GM06990 (cell line): ENCODE measurements around the gene STAT3.

ENCODE experiments used
- DNase-seq: peaks from one replicate; pipeline ENCODE4 v3.0.0-alpha.2; 2011; ENCODE audit not compliant: insufficient read length; ENCODE audit errors: extremely low read depth
- H3K27me3 ChIP-seq: replicated peaks from 2 replicates; pipeline ENCODE4 v1.6.0; 2011; ENCODE audit warnings: low read length; ENCODE audit not compliant: control insufficient read depth, insufficient read depth
- H3K36me3 ChIP-seq: 2 replicates; pipeline ENCODE4 v1.5.1; 2011; ENCODE audit warnings: low read length; ENCODE audit not compliant: control insufficient read depth, insufficient read depth
- H3K4me3 ChIP-seq: replicated peaks from 2 replicates; pipeline ENCODE4 v1.5.1; 2011; ENCODE audit warnings: low read depth, mild to moderate bottlenecking, control low read depth, low read length
- TF ChIP-seq, protein P1 (sequence below): IDR thresholded peaks from 2 replicates; pipeline ENCODE4 v1.5.1; 2011; ENCODE audit warnings: low read length, control low read depth, mild to moderate bottlenecking, inconsistent platforms; ENCODE audit not compliant: insufficient read depth, poor library complexity, severe bottlenecking

Gene STAT3

DNA sequence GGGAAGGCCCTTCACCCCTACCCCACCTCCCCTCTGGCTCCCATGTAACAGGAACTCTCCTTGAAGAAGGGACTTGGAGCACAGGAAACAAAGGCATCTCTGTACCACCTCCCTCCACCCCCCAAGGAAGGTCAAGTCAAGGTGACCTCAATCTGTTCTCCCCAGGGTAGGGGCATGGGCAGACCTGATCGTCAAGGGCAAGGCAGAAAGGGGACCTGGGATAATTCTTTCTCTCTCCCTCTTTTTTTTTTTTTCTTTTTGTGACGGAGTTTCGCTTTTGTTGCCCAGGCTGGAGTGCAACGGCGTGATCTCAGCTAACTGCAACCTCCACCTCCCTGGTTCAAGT lies 104.2 kb downstream of the STAT3 start:
- no peak for DNase-seq
- TF ChIP-seq, protein P1, sequence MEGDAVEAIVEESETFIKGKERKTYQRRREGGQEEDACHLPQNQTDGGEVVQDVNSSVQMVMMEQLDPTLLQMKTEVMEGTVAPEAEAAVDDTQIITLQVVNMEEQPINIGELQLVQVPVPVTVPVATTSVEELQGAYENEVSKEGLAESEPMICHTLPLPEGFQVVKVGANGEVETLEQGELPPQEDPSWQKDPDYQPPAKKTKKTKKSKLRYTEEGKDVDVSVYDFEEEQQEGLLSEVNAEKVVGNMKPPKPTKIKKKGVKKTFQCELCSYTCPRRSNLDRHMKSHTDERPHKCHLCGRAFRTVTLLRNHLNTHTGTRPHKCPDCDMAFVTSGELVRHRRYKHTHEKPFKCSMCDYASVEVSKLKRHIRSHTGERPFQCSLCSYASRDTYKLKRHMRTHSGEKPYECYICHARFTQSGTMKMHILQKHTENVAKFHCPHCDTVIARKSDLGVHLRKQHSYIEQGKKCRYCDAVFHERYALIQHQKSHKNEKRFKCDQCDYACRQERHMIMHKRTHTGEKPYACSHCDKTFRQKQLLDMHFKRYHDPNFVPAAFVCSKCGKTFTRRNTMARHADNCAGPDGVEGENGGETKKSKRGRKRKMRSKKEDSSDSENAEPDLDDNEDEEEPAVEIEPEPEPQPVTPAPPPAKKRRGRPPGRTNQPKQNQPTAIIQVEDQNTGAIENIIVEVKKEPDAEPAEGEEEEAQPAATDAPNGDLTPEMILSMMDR = no peak
- Histone ChIP-seq H3K4me3 (no peak overlapping the region), H3K36me3 (no peaks in the 10 kb centered on the region), H3K27me3 (no peaks in the 10 kb centered on the region)

DNA sequence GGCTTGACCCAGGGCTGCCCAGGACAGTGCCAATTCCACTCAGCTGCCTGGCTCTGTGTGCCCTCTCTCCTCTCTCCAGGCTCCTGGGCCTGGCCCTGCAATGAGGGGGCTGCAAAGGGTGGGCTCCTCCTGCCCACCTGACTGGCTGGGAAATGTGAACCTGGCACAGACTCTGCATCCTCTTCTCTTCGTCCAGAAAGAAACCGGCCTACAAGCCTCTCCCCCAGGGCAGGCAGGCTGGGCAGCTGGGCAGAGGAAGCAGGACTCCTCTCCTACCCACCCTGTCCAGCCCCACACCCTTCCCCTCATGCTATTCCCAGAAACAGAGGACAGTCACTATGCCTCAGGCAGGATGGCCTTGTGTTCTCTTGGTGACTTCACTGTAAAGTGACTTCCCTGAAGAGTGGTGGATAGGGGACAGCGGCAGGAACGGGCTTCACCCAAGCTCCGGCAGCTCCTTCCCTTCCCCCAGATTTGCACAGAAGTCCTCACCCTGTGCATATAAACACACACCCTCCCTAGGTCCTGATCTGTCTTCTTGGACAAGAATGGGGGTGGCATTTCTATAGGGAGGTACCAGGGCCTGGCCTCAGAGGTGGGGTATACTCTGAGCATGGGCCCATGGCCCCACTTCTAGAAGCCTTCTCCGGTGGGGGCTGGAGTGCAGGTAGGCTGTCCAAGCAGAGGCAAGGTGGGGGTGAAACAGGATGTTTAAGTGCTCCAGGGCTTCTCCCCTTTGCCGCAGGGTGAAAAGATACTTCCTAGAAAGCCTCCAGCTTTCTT lies 104.8 kb downstream of the STAT3 start:
- no peak for DNase-seq
- Histone ChIP-seq H3K4me3 (no peak overlapping the region), H3K27me3 (no peaks in the 10 kb centered on the region), H3K36me3 (no peaks in the 10 kb centered on the region)
- TF ChIP-seq, protein P1 = no peak

DNA sequence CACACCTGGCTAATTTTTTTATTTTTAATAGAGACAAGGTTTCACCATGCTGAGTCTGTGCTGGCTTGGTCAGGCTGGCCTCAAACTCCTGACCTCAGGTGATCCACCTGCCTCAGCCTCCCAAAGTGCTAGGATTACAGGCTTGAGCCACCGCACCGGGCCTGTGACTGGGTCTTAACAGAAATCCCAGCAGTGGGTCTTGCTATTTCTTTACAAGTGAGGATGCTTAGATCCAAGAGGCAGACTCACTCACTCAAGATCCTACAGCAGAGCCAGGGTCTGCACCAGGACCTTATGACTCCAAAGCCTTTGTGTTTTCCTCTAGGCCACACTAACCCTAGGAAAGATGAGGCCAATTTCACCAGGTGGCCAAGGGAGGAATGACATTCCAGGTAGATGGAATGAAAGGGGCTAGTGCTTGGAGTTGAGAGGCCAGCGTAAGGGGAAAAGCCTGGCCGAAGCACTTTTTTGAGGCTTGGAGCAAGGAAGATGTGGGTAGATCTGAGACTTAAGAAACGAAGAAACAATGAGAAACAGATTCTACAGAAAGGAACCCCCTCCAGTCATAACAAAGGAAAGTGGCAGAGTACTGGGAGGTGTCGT lies 105.7 kb downstream of the STAT3 start:
- Histone ChIP-seq H3K4me3 (no peak overlapping the region), H3K27me3 (no peaks in the 10 kb centered on the region), H3K36me3 (no peaks in the 10 kb centered on the region)
- no peak for DNase-seq
- TF ChIP-seq, protein P1 = no peak

DNA sequence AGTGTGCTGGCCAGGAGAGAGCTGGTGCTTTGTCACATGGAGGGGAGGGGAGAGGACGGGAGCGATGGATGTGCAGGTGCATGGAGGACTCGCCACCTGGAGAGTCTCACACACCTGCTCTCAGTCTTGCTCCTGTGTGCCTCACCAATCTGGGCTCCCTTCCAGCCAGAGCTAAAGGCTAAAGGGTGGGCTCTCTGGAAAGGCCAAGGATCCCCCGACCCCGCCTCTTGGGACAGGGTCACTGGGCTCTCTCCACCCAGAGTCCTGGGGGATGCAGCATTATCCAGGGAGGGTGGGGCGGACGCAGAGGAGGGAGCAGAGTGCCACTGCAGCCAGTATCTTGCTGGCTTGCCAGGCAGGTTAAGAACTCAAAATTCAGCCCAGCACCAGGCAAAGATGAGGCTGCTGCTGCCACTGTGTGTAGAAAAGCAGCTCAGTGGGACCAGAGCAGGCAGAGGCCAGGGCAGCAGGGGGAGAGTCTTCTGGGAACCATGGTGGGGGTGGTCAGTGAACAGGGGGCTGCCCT lies 106.6 kb downstream of the STAT3 start:
- Histone ChIP-seq H3K4me3 (no peak overlapping the region), H3K36me3 (no peaks in the 10 kb centered on the region), H3K27me3 (no peaks in the 10 kb centered on the region)
- no peak for DNase-seq
- TF ChIP-seq, protein P1 = no peak

DNA sequence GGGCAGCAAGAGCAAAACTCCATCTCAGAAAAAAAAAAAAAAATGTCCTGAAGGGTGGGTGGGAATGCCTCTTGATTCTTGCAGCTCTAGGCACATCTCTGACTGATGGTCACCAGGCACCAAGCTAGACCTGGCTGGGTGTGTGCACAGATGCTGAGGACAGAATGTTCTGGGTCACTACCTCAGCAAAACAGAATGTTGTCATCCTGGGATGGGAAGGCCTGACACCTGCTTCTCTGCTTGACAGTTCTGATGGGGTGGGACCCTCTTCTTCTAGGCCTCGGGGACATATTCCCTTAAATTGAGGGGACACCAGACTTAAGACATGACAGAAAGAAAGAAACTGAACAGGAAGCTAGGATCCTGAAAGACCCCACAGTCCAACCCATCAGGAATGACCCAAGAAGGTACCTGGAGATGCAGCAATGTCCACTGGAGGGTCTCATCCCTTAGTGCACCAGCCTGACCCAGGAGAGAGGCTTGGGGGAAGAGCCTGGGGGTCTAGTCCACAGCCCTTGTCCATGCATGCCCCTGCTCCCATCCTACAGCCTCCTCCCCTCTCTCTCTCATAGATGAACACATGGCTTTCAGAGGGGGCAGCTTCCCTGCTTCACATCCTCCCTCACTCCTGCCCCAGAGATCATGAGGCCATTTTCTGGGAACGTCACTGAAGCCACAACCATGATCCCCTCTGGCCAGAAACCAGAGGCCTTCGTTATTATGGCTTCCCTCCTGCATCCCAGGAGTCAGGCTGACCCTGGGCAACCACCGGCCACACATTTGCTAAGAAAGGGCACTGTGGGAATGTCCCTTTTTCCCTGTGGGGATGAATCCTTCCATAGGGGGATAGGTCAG lies 108.2 kb downstream of the STAT3 start:
- H3K36me3 ChIP-seq = no peaks in the 10 kb centered on the region
- DNase-seq = no peak
- TF ChIP-seq, protein P1 = no peak
- H3K27me3 ChIP-seq = no peaks in the 10 kb centered on the region
- no peak overlapping the region for H3K4me3 ChIP-seq
